ENCODE measurements around the gene SFMBT2.

- TF ChIP-seq CTCF (IDR thresholded peaks at IDR 0.05; ENCODE audit: low read depth, low read length) (no peak), EZH2phosphoT487 (IDR thresholded peaks at IDR 0.05; ENCODE audit: low read depth) (no peak)
Observed at GRCh38 chr10:7199152-7199760, 211.6 kb downstream of the SFMBT2 start.
